Stimulated activated CD4-positive, alpha-beta T cell treated with anti-CD3 and anti-CD28 coated beads, TNF-alpha, amount 100 ng/mL, for 24 hours (primary cell): ENCODE data around the gene ABLIM1.

Source experiments
- DNase-seq, 3 experiments: peaks; one replicate each; pipeline ENCODE4 v3.0.0-alpha.2; 2020; ENCODE audit warnings: low read depth in 3 of 3

Gene ABLIM1

GRCh38 chr10:114680543-114681117 is 22.6 kb upstream of the ABLIM1 start:
- DNase-seq: no peak

GRCh38 chr10:114679552-114679951 is 21.5 kb upstream of the ABLIM1 start:
- no peak for DNase-seq

GRCh38 chr10:114678820-114679219 is 20.7 kb upstream of the ABLIM1 start:
- no peak for DNase-seq

- no peak for DNase-seq
Observed at GRCh38 chr10:114678336-114678735, 20.3 kb upstream of the ABLIM1 start.

GRCh38 chr10:114674346-114674745 is 16.3 kb upstream of the ABLIM1 start:
- no peak for DNase-seq

- no peak for DNase-seq
Observed at GRCh38 chr10:114669648-114670047, 11.6 kb upstream of the ABLIM1 start.

- DNase-seq: no peak
Observed at GRCh38 chr10:114668375-114669080, 10.5 kb upstream of the ABLIM1 start.

- no peak for DNase-seq
Observed at GRCh38 chr10:114665873-114666272, 7.8 kb upstream of the ABLIM1 start.

GRCh38 chr10:114665406-114665805 is 7.3 kb upstream of the ABLIM1 start:
- DNase-seq: no peak

- DNase-seq: no peak
Observed at GRCh38 chr10:114664127-114664526, 6.1 kb upstream of the ABLIM1 start.

- no peak for DNase-seq
Observed at GRCh38 chr10:114663626-114664025, 5.6 kb upstream of the ABLIM1 start.

GRCh38 chr10:114662646-114663217 is 4.7 kb upstream of the ABLIM1 start:
- no peak for DNase-seq

- no peak for DNase-seq
Observed at GRCh38 chr10:114661212-114661880, 3.3 kb upstream of the ABLIM1 start.

- no peak for DNase-seq
Observed at GRCh38 chr10:114655671-114656070, 2.4 kb downstream of the ABLIM1 start.

- no peak for DNase-seq
Observed at GRCh38 chr10:114654822-114655575, 3.1 kb downstream of the ABLIM1 start.

GRCh38 chr10:114653926-114654325 is 4.1 kb downstream of the ABLIM1 start:
- DNase-seq: no peak

GRCh38 chr10:114652402-114653368 is 5.4 kb downstream of the ABLIM1 start:
- DNase-seq: no peak

GRCh38 chr10:114650831-114651230 is 7.2 kb downstream of the ABLIM1 start:
- no peak for DNase-seq

- no peak for DNase-seq
Observed at GRCh38 chr10:114650266-114650665, 7.8 kb downstream of the ABLIM1 start.

- no peak for DNase-seq
Observed at GRCh38 chr10:114649217-114649903, 8.7 kb downstream of the ABLIM1 start.
